OCI-LY3 (cell line): Measurements from ENCODE around the gene ZNF74.

Source experiments
- CTCF ChIP-seq: fragments of 200-600, 300-600 bp; sonication (generic); IDR thresholded peaks from 2 replicates; pipeline ENCODE4 v1.5.1; 2014; ENCODE audit warnings: antibody characterized with exemption, low read length, low read depth
- EZH2phosphoT487 ChIP-seq: fragments of 200-600 bp; shearing (Covaris generic); IDR thresholded peaks from 2 replicates; pipeline ENCODE4 v1.6.1; 2018; ENCODE audit warnings: antibody characterized with exemption, mixed run types, low read depth

- no peak for TF ChIP-seq CTCF
- TF ChIP-seq EZH2phosphoT487: no peak
Measured at GRCh38 chr22:20433686-20434241, 39.8 kb downstream of the ZNF74 start.
